SH-SY5Y (cell line): ENCODE data around the gene MT1X.

Experiments
- GATA2 ChIP-seq: IDR thresholded peaks from 2 replicates; pipeline ENCODE4 v1.6.1; 2011; ENCODE audit warnings: mild to moderate bottlenecking, low read depth, low read length
- GATA3 ChIP-seq: IDR thresholded peaks from 2 replicates; pipeline ENCODE4 v1.6.1; 2011; ENCODE audit warnings: low read depth, mild to moderate bottlenecking, low read length, moderate library complexity

DNA sequence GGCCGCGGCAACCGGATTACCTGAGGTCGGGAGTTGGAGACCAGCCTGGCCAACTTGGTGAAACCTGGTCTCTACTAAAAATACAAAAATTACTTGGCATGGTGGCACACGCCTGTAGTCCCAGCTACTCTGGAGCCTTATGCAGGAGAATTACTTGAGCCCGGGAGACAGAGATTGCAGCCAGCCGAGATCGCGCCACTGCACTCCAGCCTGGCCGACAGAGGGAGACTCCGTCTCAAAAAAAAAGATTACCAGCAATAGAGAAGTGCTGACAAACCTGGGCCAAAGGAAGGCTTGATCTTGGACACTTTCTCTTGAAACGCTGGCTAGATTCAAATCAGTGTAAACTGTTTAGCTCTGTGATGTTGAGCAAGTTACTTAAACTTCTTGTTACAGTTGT, 8.3 kb upstream of the MT1X start:
- no peak for TF ChIP-seq GATA2
- TF ChIP-seq GATA3, result no peak
